ENCODE measurements around the gene CACUL1.
A peak's percentile ranks its signal among the peaks of the same experiment; 100 is the strongest.

The CACUL1 gene

GRCh38 chr10:118635674-118636402, 118.9 kb downstream of the CACUL1 start:
- DNase-seq = no peak

- no peak for DNase-seq
Measured at GRCh38 chr10:118633786-118634185, 121.0 kb downstream of the CACUL1 start.

GRCh38 chr10:118629211-118629610, 125.6 kb downstream of the CACUL1 start:
- peak; percentile 11 for DNase-seq

- DNase-seq = no peak
Measured at GRCh38 chr10:118628397-118628796, 126.4 kb downstream of the CACUL1 start.

- no peak for DNase-seq
Measured at GRCh38 chr10:118626953-118627352, 127.8 kb downstream of the CACUL1 start.
